Esophagus muscularis mucosa (tissue), 3 donors: ENCODE measurements around the gene STAMBPL1.

Experiments
- POLR2A ChIP-seq: fragments of 450-650 bp; IDR thresholded peaks from one replicate; pipeline ENCODE4 v1.6.1; 2017; ENCODE audit warnings: antibody characterized with exemption, moderate library complexity, mild to moderate bottlenecking, low read depth
- POLR2AphosphoS5 ChIP-seq, 2 donors: sonication (generic); formaldehyde crosslinking; IDR thresholded peaks; one replicate each; pipeline ENCODE4 v1.6.1; 2017; ENCODE audit warnings: antibody characterized with exemption in 2 of 2
- TF ChIP-seq, protein P1 (sequence below), 3 experiments: fragments of 200-600 bp in 2 of 3; fragments of 450-650 bp in 1 of 3; sonication (generic) in 2 of 3; IDR thresholded peaks; one replicate each; pipeline ENCODE4 v1.5.1; 2017 to 2019; ENCODE audit warnings: antibody characterized with exemption in 3 of 3, mild to moderate bottlenecking in 2 of 3, moderate library complexity in 1 of 3

DNA sequence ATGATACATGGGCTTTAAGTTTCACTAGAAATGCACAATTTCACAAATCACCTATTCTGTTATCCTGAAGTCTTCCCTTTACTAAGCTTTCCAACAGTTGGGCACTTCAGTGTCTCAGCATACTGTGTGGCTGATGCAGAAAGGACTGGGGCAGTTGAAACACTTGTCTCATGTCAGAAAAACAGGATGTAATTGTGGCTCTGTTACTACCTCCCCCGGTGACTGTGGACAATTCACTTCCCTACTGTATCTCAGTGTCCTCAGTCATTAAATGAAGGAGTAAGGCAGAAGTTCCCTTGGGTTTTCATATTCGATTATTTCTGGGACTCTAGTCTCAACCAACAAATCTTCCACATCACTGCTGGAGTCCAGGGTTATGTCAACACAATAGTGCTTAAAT is 46.3 kb upstream of the STAMBPL1 start:
- no peak for TF ChIP-seq POLR2AphosphoS5 (IDR thresholded peaks at IDR 0.05)
- TF ChIP-seq, protein P1, sequence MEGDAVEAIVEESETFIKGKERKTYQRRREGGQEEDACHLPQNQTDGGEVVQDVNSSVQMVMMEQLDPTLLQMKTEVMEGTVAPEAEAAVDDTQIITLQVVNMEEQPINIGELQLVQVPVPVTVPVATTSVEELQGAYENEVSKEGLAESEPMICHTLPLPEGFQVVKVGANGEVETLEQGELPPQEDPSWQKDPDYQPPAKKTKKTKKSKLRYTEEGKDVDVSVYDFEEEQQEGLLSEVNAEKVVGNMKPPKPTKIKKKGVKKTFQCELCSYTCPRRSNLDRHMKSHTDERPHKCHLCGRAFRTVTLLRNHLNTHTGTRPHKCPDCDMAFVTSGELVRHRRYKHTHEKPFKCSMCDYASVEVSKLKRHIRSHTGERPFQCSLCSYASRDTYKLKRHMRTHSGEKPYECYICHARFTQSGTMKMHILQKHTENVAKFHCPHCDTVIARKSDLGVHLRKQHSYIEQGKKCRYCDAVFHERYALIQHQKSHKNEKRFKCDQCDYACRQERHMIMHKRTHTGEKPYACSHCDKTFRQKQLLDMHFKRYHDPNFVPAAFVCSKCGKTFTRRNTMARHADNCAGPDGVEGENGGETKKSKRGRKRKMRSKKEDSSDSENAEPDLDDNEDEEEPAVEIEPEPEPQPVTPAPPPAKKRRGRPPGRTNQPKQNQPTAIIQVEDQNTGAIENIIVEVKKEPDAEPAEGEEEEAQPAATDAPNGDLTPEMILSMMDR (IDR thresholded peaks at IDR 0.05): no peak
- TF ChIP-seq POLR2A: no peak
